Measurements from ENCODE around the gene FAM124A.

- no peak for TF ChIP-seq CTCF (IDR thresholded peaks at IDR 0.05)
- no peak for TF ChIP-seq POLR2A (IDR thresholded peaks at IDR 0.05)
- TF ChIP-seq POLR2AphosphoS5 (IDR thresholded peaks at IDR 0.05) = no peak
These were observed 30.5 kb upstream of the FAM124A start for GRCh38 chr13:51191743-51192142.
